HG02970 (cell line): Measurements from ENCODE around the gene XRCC4.
"Not testable (repeated sequence)": the region's sequence is repeated elsewhere in the genome, so short reads cannot be mapped to it uniquely, and the experiment has no call there.

ENCODE experiments used
- ATAC-seq: cut with Tn5 transposase; IDR thresholded peaks from one replicate; pipeline ENCODE4 v1.9.1; 2021; ENCODE audit warnings: mild to moderate bottlenecking, moderate library complexity, moderate number of reproducible peaks; ENCODE audit not compliant: unreplicated experiment, low FRiP score

Gene XRCC4

DNA sequence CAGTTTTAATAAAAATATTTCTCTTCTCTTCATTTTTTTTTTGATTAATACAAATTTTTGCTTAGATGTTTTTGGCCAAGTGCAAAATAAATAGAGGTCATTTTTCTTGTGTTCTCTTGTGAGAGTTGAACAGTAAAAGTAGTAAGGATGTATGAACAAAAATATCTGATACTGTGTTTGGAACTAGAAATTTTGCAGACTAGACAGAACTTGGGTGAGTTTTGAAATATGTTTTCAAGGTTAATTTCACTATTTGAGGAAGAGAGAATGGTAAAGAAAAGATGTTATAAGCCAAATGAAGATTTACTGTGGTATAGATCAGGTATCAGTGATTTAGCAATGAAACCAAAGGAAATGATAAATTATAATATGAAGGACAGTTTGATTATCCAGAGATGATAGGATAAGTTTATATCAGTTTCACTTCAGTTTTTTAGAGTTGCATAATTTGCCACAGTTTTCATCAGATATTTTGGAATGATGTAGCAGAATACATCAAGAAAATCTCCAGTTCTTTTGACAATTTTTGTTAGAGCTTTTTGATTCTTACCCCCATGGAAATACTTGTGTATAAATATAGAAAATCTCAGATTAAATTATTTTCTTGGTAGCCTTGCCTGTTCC is 246.3 kb downstream of the XRCC4 start:
- no peak for ATAC-seq

DNA sequence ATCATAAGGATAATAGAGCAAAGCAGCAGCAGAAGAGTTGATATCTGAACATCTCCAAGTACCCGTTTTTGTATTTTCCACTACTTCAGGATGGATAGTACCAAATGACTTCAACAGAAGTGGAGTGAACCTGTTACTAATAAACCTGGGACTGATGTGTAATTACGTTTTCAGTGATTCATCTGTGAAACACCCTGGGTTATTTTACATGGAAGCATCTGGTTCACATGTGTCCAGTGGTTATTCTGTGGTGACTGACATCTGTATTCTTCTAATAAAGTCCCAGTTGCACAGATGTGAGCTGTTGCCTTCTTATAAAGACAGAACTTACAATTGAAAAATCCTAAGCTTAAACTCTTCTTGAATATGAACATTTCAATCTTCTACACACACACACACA is 254.5 kb downstream of the XRCC4 start:
- no peak for ATAC-seq

DNA sequence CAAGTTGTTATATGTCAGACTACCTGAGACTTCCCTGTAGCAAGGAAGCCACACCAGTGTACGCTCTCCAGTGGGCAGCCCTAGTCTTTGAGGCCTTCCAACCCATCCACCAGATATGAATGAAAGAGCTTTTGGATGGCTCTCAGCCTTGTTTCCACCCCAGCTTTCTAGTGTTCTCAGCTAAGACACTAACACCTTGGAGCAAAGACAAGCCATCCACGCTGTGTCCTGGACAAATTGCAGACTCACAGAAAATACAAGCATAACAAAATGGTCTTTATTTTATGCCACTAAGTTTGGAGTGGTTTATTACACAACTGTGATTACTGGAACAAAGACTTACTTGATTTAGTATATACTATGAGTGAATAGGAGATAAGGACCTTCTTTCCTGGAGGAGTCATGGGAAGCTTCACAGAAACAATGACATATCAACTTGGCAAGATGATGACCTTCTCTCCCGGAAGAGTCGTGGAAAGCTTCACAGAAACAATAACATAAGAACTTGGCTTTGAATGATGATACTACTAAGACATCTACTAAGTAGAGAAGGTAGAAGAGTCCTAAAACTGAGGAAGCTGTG is 260.2 kb downstream of the XRCC4 start:
- no peak for ATAC-seq

DNA sequence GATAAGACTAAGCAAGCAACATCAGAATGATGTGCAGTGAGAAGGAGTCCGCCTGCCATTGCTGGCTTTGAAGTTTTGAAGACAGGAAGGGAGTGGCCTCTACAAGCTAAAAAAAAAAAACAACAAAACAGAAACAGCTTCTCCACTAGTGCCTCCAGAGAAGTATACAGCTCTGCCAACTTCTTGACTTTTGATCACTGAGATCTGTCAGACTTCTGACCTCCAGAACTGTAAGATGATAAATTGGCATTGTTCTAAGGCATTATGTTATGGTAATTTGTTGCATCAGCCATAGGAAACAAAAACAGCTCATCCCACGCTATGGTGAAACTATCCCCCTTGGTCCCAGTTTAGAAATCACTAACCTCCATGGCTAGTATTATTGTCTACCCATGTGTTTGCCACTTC is 263.2 kb downstream of the XRCC4 start:
- ATAC-seq: no peak

DNA sequence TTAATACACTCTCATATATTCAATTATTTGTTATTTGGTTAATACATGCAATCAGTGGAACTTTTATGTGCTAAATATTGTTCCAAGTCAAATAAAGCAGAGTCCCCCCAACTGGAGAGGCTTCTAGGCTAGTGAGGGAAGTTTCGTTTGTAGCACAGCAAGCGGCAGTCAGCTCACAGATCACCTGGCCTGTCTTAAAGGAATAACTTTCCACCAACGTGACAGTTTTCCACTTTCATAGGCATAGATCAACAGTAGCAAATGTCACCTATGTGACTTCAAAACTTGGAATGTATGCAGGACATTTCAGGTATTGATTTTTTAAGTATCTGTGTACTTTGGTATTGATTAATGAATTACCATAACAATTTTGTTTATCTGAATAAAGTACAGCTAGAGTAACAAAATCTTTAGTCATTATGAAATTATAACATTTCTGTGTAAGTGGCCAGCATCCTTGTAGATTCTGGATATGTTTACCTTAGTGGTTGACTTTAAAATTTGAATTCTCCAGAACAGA is 264.5 kb downstream of the XRCC4 start:
- no peak for ATAC-seq

DNA sequence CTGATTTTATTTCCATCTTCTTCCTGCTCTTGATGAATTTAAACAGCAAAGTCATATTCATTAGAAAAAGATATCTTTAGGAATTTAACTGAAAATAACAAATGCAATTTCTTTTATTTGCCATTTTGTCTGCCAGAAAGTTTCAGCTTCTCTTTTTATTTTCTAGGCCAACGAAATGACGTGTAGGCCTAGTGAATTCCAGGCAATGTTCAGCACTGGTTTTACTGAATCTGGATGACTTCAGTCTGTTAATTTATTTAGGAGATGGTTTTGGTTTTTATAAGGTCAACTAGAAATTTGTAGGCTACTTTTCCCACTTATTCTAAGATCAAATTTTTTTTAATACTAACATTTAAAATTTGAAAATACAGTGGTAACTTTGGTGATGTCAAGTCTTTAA is 265.1 kb downstream of the XRCC4 start:
- no peak for ATAC-seq

DNA sequence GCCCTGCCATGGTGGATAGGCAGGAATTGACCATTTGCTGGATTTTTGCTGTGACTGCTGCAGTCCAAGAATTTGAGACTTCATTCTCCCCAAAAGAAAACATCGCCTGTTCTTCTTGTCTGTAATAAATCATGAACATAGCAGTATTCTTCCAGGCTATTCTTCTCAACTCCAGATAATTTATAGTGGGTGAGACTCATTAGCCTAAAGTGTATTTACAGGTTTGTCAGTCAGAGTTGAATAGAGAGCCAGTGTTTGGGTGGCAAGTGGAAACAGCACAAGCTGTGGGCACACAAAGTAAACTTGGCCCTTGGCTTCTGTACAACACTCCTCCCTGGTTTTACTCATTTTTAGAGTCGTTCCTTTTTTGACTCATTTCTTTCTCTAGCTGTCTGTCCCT is 266.0 kb downstream of the XRCC4 start:
- no peak for ATAC-seq

DNA sequence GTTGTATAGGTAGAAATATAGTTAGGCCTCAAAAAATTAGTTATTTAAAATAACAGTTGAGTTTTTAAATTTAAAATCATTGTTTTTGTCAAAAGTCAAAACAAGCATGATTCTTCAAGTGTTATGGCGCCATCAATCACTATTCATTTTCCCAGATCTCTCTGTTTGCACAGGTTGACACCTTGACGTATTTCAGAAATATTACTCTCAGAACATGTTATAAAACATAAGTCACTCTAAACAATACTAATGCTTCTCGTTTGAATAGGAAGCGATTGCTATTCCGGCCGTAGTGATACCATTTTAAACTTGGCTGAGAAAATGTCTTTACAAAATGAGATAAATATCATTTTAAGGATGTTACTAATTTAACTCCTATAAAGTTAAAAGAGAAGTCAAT is 268.1 kb downstream of the XRCC4 start:
- no peak for ATAC-seq

DNA sequence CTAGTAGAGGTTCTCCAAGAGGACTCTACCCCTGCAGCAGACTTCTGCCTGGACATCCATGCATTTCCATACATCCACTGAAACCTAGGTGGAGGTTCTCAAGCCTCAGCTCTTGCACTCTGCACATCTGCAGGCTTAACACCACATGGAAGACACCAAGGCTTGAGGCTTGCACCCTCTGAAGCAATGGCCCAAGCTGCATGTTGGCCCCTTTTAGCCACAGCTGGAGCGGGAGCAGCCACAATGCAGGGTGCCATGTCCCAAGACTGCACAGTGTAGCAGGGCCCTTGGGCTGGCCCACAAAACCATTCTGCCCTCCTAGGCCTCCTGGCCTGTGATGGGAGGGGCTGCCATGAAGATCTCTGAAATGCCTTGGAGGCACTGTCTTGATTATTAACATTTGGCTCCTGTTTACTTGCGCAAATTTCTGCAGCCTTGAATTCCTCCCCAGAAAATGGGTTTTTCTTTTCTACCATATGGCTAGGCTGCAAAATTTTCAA is 271.0 kb downstream of the XRCC4 start:
- ATAC-seq: no peak

DNA sequence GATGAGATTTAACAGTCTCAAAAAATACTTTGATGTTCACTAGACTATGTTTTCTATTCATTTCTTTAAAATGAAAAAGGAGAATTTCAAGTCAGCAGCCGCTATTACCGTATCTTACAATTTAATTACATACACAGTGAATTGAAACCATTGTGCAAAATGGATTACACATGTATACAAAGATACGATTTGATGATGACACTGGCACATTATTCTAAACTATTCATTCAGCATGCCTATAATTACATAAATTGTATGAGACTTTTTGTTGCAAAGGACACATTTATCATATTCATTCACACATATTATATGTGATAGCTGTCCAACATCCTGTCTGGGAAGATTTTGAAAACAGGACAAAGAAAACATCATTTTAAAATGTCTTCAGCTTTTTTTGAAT is 275.9 kb downstream of the XRCC4 start:
- ATAC-seq: no peak

DNA sequence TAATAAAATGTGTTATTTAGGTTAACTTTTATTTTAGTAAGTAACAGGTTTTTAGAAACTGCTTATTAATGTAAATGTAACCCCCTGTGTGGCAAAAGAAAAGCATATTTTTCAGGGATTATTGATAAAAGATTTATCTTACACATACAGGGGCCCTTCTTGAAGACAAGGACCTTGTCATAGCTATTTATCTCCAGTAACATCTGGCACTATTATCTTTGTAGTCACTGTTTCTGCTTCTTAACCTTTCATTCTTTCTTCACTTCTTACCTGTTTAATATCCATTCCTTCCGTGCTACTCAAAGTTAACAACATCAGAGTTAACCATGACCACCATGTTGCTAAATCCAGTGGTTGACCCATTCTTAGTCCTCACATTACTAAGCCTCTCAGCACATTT is 276.4 kb downstream of the XRCC4 start:
- ATAC-seq: no peak

DNA sequence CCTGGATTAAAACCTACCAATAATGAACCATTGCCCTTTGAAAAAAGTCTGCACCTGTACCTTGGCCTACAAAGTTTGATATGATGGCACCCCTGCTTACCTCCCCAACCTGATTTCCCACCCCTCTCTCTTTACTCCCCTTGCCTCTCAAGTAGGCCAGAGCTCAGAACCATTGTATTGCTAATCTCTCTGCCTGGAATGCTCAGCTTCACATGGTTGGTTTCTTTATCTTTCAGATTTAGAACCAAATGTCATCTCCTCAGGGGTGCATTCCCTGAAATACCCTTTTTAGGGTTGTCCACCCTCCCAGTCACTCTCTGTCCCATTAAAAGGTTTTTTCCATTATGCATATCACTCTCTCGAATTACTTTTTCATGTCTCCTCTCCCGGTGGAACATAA is 277.6 kb downstream of the XRCC4 start:
- ATAC-seq: no peak

DNA sequence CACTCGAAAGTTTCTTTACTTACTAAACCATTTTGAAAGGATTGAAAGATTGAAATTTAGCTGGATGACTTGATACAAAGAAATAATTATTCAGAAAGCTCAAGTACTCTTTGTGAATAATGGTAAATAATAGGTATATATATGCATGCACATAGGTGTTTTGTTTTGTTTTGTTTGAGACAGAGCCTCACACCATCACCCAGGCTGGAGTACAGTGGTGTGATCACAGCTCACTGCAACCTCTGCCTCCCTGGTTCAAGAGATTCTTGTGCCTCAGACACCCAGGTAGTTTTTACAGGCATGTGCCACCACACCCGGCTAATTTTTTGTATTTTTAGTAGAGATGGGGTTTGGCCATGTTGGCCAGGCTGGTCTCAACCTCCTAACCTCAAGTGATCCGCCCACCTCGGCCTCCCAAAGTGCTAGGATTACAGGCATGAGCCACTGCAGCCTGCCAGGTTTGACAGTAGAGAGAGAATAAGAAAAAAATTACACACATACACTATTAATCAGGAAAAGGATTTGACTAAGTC is 278.2 kb downstream of the XRCC4 start:
- ATAC-seq: not testable (repeated sequence)

DNA sequence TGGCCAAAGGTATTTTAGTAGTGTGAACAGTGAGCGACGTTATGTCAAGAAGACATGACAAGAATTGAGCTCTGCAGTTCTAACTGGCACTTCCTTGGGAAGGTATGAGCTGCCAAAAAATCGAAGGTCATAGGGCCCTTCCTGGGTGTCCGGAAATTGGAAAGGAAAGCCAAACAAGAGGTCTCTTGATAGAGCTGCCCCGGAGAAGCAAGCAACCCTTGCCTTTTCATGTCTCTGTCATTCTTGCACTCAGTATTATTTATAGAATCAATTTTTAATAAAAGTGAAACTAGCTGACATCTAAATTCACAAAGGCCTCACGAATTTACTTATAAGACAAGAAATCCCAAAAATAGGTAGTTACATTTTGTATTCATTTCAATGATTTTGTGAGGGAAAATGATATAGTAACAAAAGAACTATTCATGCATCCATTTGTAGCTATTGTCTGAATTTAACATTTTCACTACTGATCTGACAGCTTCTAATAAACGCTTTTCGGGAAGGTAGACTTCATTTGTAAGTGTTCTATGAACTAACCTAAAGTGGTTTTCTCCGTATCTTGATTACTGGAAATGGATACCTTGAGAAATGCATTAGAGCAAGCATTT is 280.4 kb downstream of the XRCC4 start:
- no peak for ATAC-seq

DNA sequence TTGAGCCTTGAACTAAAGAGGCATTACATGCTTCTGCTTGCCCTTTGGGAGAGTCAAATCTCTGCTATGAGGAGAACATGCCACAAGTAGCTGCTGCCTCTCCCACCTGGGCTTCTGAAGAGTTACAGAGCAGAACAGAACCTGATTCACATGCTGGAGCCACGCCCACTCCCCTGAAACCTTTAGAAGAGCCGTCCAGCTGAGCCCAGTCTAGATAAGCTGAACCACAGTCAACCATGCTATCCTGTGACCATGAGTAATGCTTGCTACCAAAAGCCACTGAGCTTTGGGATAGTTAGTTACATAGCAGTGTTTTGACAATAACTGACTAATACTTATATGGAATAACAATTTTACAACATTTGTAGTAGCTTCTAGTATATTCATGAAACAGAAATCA is 283.2 kb downstream of the XRCC4 start:
- no peak for ATAC-seq

DNA sequence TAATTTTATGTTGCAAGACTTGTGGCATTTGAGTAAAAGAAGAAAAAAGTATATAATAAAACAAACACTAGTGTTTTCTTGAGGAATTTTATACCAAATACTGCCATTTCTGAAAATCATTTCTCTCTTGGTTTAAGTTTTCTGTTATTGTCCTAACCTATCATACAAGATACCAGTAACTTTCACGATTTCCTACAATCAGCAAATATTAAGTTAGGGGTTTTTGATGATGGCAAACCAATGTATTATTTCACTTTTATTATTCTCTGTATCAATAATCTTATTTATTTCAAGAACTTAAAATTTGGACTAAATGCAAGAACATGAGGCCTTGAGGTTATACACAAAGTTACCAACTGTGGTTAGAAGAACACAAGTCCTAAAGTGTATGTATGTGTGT is 285.2 kb downstream of the XRCC4 start:
- no peak for ATAC-seq

DNA sequence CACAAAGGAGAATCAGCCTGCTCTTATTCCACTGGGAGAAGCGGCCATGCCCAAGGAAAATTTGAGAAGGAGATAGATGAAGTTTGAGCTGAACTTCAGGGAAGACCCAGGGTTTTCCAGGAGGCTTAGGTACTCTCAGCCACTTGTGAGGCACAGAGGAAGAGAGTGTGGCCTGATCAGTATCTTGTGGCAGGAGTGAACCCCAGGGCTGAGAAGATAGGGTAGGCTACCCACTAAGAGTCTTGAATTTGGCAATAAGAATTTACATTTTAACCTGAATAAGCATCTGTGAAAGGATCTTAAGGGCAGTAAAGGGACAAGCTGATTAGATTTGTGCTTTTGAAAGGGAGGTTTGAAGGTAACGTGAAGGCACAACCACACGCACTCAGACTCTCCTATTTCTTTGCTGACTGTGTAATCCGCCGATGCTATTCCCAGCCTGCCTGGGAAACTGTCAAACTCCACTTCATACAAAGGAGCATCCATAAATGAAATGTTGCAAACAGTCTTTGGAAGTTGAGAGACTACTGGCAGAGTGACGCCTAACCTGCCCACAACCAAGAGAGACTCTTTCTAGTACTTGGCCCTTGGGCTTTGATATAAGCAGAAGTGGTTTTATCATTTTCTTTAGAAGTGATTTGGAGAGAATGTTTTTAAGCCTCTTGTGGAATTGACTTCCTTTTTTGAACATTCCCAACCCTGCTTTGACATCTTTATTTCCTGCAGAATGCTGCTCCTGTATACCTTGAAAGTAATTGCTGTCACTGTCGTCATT is 286.0 kb downstream of the XRCC4 start:
- no peak for ATAC-seq

DNA sequence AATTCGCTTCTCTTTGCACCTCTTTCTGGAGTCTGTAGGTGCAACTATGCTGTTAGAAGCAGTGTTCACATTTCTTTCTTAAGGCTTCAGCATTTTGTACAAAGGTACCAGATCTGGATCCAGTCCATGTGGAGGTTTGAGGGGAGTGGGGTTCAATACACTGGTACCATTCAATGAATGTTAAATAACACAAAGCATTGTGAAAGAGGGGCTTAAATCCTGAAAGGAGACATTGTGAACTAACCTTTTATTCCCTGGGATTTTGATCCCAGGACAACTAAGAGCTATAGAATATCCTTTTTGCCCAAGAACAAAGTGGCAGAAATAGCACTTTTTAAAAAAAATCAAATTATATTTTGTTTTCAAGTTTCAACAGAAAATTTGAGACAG is 286.5 kb downstream of the XRCC4 start:
- no peak for ATAC-seq

DNA sequence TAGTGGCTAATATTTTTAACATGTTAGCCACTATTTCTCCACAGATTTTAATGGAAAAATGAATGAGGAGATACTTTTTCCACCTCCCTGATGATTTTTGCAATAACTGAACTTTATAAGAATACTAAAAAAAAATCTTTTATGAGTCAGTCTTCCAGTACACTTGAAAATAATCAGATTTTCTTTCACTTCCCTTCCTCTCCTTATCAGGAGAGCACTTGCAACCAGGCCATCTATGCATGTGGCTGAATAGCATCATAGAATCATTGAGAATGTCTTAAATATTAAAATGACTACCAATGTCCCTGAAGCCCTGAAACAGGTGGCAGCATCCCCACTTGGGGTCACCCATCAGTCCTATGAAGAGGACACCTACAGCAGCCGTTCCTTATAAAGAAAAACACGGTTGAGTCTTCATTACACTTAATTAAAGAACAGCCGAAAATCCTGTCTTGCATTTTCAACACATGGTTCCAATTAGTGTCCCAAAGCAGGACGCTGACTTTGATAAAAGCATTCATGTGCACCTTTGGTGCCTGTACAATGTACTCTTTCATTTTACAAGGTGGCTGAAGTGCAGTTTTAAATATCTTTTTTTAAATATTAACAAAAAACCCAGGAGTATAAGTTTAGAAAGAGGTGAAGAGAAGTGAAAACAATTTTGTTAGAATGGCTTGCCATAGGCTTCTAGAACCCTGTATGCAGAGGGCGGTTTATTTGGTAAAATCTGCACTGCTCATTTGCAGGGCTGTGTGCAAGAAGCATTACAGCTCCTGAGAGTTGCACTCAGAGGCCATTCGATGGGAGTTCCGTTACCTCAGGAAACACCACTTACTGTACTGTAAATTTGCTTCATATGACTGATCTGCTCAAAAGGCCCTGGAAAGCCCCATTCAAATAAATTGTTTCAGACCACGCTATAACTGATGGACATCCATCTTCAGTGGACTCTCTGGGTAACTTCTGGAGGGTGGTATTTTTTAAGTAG is 287.3 kb downstream of the XRCC4 start:
- ATAC-seq: no peak

DNA sequence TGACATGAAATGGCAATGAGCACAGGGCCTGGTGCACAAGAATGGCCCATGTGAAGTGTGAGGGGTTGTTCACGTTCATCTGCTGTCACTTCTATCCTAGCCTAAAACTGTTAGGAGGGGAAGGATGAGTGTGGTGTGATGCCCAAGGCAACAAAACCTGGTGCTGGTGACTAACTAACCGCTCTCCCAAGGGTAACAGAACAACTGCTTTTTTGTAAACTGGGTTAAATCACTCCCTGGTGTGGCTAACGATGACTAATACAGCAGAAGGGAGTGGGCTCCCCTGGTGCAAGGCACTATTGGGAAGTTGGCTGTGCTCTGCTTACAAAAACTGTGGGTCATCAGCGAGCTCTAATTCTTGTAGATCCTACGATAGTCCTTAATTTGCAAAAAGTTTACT is 291.0 kb downstream of the XRCC4 start:
- ATAC-seq: no peak
